OCI-LY1 (cell line): ENCODE measurements around the gene PAX8.

Experiments
- H2AFZ ChIP-seq: fragments of 200-600 bp; sonication (generic), shearing (Covaris generic); 2 replicates; pipeline ENCODE4 v1.6.0; 2014; ENCODE audit warnings: antibody characterized with exemption, mild to moderate bottlenecking, low read length
- H3F3A ChIP-seq: fragments of 200-600 bp; sonication (generic), shearing (Covaris generic); 2 replicates; pipeline ENCODE4 v1.6.0; 2014; ENCODE audit warnings: mild to moderate bottlenecking, antibody characterized with exemption, low read length, moderate library complexity; ENCODE audit not compliant: insufficient read depth
- H3K27ac ChIP-seq: fragments of 200-600 bp; sonication (generic); 2 replicates; pipeline ENCODE4 v1.5.1; 2014; ENCODE audit warnings: low read length, mixed run types, mild to moderate bottlenecking, low read depth; ENCODE audit not compliant: poor library complexity, severe bottlenecking
- H3K27me3 ChIP-seq: fragments of 200-600 bp; sonication (generic); 2 replicates; pipeline ENCODE4 v1.6.0; 2014; ENCODE audit warnings: antibody characterized with exemption, mild to moderate bottlenecking, low read length, moderate library complexity; ENCODE audit not compliant: insufficient read depth
- H3K36me3 ChIP-seq: fragments of 200-600 bp; sonication (generic); 2 replicates; pipeline ENCODE4 v1.6.1; 2014; ENCODE audit warnings: mild to moderate bottlenecking, antibody characterized with exemption, low read length, moderate library complexity, mixed read lengths; ENCODE audit not compliant: insufficient read depth
- H3K4me1 ChIP-seq: fragments of 200-600 bp; sonication (generic); 2 replicates; pipeline ENCODE4 v1.5.1; 2014; ENCODE audit warnings: mild to moderate bottlenecking, low read length, moderate library complexity; ENCODE audit not compliant: insufficient read depth, severe bottlenecking
- H3K4me2 ChIP-seq: fragments of 200-600 bp; sonication (generic), shearing (Covaris generic); 2 replicates; pipeline ENCODE4 v1.6.1; 2014; ENCODE audit warnings: low read length
- H3K4me3 ChIP-seq: fragments of 200-600 bp; sonication (generic); 2 replicates; pipeline ENCODE4 v1.5.1; 2014; ENCODE audit warnings: low read length, low read depth, mild to moderate bottlenecking, mixed read lengths; ENCODE audit not compliant: poor library complexity, severe bottlenecking
- H3K79me2 ChIP-seq: fragments of 200-600 bp; shearing (Covaris generic); 2 replicates; pipeline ENCODE4 v1.6.1; 2016; ENCODE audit warnings: mixed run types, low read length, mixed read lengths; ENCODE audit not compliant: insufficient read depth
- H3K9ac ChIP-seq: fragments of 200-600 bp; sonication (generic), shearing (Covaris generic); 2 replicates; pipeline ENCODE4 v1.6.1; 2014; ENCODE audit warnings: mild to moderate bottlenecking, low read length, mixed read lengths
- H3K9me2 ChIP-seq: fragments of 200-600 bp; sonication (generic), shearing (Covaris generic); 2 replicates; pipeline ENCODE4 v1.6.1; 2014; ENCODE audit warnings: low read depth, mild to moderate bottlenecking, low read length, mixed read lengths
- H3K9me3 ChIP-seq: fragments of 200-600 bp; shearing (Covaris generic); 2 replicates; pipeline ENCODE4 v1.6.1; 2014; ENCODE audit warnings: low read length, mixed read lengths
- H4K20me1 ChIP-seq: fragments of 200-600 bp; sonication (generic), shearing (Covaris generic); 2 replicates; pipeline ENCODE4 v1.6.0; 2016; ENCODE audit warnings: mild to moderate bottlenecking, low read length; ENCODE audit not compliant: insufficient read depth
- CTCF ChIP-seq: fragments of 200-600 bp; sonication (generic), shearing (Covaris generic); IDR thresholded peaks from 2 replicates; pipeline ENCODE4 v1.5.1; 2017; ENCODE audit warnings: mild to moderate bottlenecking, antibody characterized with exemption, low read length, moderate library complexity, mixed read lengths
- EZH2 ChIP-seq: fragments of 200-600 bp; sonication (generic), shearing (Covaris generic); IDR thresholded peaks from 2 replicates; pipeline ENCODE4 v1.8.0; 2017; ENCODE audit warnings: borderline replicate concordance, mixed run types, mild to moderate bottlenecking, antibody characterized with exemption, low read length, moderate library complexity, mixed read lengths

PAX8 gene

GRCh38 chr2:113277474-113278072 is 1.1 kb downstream of the PAX8 start:
- no peak overlapping the region for H3K9ac ChIP-seq
- no peaks in the 10 kb centered on the region for H3F3A ChIP-seq
- H3K27ac ChIP-seq: no peak overlapping the region
- no peaks in the 10 kb centered on the region for H4K20me1 ChIP-seq
- no peak overlapping the region for H3K4me3 ChIP-seq
- H3K4me1 ChIP-seq: no peaks in the 10 kb centered on the region
- H3K79me2 ChIP-seq: no peaks in the 10 kb centered on the region
- no peaks in the 10 kb centered on the region for H3K9me3 ChIP-seq
- no peak overlapping the region for H3K4me2 ChIP-seq
- H3K27me3 ChIP-seq: no peaks in the 10 kb centered on the region
- TF ChIP-seq EZH2: no peak
- no peak overlapping the region for H2AFZ ChIP-seq
- H3K9me2 ChIP-seq: no peaks in the 10 kb centered on the region
- H3K36me3 ChIP-seq: no peaks in the 10 kb centered on the region

GRCh38 chr2:113276761-113277425 is 1.8 kb downstream of the PAX8 start:
- Histone ChIP-seq H3K4me2 (no peak overlapping the region), H3K27me3 (no peaks in the 10 kb centered on the region), H3K36me3 (no peaks in the 10 kb centered on the region), H3K9ac (no peak overlapping the region), H3K9me3 (no peaks in the 10 kb centered on the region), H3K4me1 (no peaks in the 10 kb centered on the region), H3K4me3 (no peak overlapping the region), H2AFZ (no peak overlapping the region), H4K20me1 (no peaks in the 10 kb centered on the region), H3K27ac (no peak overlapping the region), H3K79me2 (no peaks in the 10 kb centered on the region), H3K9me2 (no peaks in the 10 kb centered on the region), H3F3A (no peaks in the 10 kb centered on the region)
- TF ChIP-seq EZH2: no peak
- no peak for TF ChIP-seq CTCF

- no peak overlapping the region for H3K27ac ChIP-seq
- no peaks in the 10 kb centered on the region for H3K27me3 ChIP-seq
- no peaks in the 10 kb centered on the region for H3K9me3 ChIP-seq
- no peaks in the 10 kb centered on the region for H3K79me2 ChIP-seq
- H3K9me2 ChIP-seq: no peaks in the 10 kb centered on the region
- H3K9ac ChIP-seq: no peak overlapping the region
- no peak for TF ChIP-seq EZH2
- no peak for TF ChIP-seq CTCF
- H3K4me3 ChIP-seq: no peak overlapping the region
- no peaks in the 10 kb centered on the region for H3K4me1 ChIP-seq
- H3K4me2 ChIP-seq: no peak overlapping the region
- no peaks in the 10 kb centered on the region for H3K36me3 ChIP-seq
- H4K20me1 ChIP-seq: no peaks in the 10 kb centered on the region
- no peaks in the 10 kb centered on the region for H3F3A ChIP-seq
- no peak overlapping the region for H2AFZ ChIP-seq
Observed at GRCh38 chr2:113276216-113276760, 2.4 kb downstream of the PAX8 start.
